GM15510 (cell line): Measurements from ENCODE around the gene ANKRD34A.

Experiments used
- POLR2A ChIP-seq: IDR thresholded peaks from 3 replicates; pipeline ENCODE4 v1.6.1; 2011; ENCODE audit warnings: borderline replicate concordance; ENCODE audit not compliant: insufficient read length; ENCODE audit errors: extremely low read depth

Gene ANKRD34A

DNA sequence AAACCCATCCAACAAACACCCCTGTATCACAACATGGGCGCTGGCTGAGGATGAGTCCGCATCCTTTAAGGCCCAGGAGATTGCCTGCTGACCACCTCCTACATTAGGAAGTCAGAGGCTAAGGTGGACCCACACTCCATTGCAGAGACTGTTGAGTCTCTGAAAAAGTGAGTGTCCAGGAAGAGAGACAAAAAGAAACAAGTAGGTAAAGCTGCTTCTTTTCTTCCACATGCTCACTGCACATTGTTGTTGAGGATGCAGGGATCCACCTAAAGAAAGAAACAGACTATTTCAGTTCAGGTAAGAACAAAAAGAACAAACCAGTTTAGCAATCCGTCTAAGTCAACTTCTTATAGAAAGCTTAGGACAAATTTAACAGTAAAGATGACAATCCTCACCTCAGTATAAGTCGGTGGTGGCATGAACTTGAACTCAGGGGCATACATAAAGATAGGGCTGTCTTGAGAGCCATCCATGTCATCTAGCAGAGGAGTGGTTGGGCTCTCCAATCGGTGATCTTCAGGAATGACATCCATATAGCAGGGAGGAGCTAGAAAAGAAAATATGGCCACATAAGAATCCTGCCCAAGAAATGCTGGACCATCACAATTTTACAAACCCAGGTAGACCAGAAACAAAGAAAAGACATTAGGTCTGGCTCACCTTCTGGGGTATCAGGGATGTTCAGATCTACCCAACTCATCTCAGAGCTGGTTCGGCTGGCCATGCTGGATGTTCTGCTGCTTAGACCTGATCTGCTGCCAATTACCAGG, 29.4 kb upstream of the ANKRD34A start:
- TF ChIP-seq POLR2A, result no peak

DNA sequence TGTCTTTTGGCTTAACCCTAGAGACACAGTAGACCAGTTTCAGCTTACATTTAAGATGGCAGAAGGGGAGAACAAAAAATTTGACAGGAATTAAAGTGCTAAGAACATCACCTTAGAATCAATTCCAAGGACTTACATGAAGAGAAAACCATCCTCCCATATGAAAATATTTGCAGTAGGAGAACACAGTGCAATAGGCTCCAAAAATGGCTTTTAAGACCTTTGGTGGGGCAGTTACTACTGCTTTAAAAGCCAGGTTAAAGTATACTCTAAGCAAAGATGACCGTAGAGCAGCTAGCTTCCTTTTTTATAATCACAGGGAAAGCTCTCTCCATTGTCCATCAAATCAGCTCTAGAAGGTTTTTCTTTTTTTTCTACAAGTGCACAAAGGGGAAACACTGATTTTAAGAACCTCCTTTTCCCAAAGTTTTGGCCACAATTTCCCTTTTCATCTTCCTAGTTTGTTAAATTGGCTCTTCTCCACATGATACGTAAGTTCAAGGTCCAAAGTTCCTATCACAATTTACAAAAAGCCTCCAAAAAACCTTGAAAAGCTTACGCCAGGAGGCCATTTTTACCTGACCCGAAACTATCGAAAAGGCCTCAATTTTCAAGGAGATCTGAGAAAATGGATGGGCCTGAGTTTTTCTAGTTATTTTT, 28.7 kb upstream of the ANKRD34A start:
- TF ChIP-seq POLR2A, result no peak

DNA sequence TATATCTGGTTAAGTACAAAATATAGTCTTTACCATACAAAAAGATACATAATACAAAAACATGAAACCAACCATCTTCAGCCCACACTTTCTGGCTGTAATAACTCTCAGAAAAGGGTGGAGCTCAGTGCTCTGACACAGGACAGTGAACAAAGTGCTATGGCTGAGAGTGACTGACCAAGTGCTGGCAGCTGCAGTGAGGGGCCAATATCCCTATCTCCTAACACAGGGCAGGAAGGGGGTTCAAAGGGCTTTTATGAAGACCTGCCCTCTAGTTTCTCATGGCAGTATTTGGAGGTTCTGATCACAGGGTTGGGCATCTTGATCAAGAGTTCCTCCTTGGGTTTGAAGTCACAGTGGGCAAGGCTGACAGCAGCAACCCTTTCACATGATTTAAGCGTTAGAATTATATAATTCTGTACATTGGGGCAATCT, 28.1 kb upstream of the ANKRD34A start:
- peak; percentile 7 for TF ChIP-seq POLR2A

DNA sequence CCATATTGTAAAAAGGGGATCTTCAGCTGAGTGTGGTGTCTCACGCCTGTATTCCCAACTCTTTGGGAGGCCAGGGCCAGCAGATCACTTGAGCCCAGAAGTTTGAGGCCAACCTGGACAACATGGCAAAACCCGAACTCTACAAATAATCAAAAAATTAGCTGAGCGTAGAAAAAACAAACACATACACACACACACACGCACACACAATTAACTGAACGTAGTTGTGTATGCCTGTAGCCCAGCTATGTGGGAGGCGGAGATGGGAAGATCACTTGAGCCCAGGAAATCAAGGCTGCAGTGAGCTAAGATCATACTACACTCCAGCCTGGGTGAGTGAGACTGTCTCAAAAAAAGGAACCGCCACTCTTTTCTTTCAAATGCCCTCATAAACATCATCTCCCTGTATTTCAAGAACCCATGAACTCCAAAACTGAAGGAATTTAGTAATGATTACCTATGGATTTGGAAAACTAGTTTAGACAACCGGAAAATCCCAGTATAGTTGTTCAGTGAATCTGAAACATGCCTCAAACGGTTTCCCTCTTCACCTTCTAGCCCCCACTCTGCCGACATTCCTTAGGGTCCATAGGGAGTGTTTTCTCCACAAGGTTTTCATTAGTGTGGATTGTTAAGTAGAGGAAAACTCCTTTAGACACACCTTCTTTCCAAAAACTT, 27.5 kb upstream of the ANKRD34A start:
- TF ChIP-seq POLR2A, result peak; percentile 43

DNA sequence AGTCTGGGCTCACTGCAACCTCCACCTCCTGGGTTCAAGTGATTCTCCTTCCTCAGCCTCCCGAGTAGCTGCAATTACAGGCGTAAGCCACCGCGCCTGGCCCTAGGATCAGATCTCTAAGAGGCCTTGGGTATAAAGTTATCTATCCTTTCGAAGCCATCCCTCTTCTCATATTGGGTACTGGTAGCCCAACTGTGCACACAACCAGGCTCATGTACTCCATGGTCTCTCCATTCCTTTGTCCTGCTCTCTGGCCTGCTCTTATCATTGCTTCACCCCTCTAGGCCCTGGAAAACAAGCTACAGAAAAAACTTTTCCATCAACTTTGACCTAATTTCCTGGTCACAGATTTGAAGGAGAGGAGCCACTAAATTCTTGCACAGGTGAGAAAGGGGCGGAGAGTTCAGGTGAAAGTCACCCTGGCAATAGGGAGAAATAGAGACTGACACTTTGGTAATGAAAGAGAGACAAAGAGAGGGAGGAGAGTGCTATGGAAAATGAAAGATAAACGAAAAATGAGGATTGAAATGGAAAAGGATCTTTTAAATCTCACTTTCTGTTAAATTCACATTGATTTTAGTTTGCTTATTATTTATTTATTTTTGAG, 26.0 kb upstream of the ANKRD34A start:
- TF ChIP-seq POLR2A, result no peak

DNA sequence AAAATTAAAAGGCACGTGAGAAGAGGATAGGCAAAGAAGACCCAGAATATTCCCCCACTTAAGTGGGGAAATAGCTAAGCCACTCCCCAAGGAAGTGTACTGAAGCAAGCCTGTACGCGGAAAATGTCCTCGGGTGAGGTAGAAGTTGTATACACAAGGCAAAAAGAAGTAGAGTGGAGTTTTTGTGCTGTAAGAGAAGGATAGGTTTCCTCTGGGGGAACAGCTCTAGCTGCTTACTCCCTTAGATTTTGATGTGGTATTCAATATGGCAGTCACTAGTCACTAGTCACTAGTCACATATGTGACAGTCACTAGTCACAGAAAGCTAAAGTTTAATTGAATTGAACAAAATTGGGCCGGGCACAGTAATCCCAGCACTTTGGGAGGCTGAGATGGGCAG, 24.4 kb upstream of the ANKRD34A start:
- TF ChIP-seq POLR2A, result no peak

DNA sequence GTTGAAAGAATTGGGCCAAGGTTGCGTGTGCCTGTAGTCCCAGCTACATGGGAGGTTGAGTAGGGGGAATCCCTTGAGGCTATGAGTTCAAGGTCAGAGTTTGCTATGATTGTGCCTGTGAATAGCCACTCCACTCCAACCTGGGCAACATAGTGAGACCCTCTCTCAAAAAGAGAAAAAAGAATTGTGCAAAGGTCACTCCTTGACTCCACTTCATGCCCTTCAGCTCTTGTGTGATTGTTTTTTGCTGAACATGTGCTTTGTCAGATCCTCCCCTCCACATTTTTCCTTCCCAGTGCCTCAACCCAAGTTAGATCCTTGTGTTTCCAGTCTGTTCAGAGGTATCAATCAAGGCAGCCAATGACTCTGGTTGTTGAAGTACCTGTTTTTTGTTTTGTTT, 23.6 kb upstream of the ANKRD34A start:
- TF ChIP-seq POLR2A, result no peak

DNA sequence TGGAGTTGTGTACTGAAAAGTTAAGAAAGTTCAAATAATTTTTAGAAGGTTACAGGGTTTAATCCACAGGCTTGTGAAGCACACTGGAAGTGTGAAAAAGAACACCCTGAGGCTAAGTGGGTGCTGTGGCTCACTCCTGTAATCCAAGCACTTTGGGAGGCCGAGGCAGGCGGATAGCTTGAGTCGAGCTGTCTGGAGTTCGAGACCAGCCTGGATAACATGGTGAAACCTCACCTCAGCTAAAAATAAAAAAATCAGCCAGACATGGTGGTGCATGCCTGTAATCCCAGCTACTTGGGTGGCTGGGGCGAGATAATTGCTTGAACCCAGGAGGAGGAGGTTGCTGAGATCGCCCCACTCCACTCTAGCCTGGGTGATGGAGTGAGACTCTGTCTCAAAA, 22.2 kb upstream of the ANKRD34A start:
- no peak for TF ChIP-seq POLR2A

DNA sequence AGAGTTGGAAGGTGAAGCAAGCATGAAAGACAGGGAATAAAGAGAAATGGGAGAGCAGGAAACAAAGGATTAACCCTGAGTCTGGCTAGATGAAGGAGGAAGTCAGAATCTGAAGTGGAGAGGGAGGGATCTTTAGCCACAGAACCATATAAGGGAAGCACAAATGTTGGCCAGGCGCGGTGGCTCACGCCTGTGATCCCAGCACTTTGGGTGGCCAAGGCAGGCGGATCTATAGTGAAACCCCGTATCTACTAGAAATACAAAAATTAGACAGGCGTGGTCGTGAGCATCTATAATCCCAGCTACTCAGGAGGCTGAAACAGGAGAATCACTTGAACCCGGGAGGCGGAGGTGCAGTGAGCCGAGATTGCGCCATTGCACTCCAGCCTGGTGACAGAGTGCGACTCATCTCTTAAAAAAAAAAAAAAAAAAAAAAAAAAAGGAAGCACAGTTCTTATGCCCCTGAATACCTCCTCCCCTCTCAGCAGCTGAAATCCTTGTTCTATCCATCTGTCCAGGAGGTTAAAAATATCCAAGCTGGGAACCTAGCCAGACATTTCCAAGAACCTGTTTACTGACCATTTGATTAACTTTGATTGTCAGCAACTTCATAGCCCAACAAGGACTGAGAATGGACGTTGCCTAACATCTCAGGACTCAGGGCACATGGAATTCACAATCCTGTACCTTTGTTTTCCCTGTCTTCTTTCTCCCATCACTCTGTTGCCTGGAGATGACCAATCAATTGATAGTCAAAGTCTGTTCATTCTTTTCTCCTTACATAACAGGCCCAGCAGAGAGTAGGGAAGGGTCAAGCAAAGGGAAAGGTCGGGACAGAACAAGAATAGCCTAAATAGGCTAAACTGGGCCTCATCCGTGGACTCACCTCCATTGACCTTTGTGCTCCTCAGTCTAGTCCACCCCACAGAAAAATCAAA, 21.4 kb upstream of the ANKRD34A start:
- TF ChIP-seq POLR2A, result no peak

DNA sequence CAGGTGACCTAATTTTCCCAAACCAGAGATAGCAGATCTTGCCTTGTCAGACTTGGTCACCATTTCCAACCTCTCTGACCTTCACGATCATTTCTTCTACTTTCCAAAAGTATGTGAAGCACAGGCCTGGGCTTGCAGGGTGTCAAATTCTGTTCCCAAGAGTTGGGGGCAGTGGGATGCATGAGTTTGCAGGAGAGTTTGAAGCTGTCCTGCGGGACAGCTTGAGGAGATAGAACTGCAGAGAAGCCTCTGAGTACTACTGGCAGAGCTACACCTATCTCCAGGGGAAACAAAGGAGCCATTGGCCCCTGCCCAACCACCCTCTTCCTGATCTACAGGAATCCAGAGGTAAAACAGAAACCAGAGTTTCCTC, 20.7 kb upstream of the ANKRD34A start:
- TF ChIP-seq POLR2A, result no peak

DNA sequence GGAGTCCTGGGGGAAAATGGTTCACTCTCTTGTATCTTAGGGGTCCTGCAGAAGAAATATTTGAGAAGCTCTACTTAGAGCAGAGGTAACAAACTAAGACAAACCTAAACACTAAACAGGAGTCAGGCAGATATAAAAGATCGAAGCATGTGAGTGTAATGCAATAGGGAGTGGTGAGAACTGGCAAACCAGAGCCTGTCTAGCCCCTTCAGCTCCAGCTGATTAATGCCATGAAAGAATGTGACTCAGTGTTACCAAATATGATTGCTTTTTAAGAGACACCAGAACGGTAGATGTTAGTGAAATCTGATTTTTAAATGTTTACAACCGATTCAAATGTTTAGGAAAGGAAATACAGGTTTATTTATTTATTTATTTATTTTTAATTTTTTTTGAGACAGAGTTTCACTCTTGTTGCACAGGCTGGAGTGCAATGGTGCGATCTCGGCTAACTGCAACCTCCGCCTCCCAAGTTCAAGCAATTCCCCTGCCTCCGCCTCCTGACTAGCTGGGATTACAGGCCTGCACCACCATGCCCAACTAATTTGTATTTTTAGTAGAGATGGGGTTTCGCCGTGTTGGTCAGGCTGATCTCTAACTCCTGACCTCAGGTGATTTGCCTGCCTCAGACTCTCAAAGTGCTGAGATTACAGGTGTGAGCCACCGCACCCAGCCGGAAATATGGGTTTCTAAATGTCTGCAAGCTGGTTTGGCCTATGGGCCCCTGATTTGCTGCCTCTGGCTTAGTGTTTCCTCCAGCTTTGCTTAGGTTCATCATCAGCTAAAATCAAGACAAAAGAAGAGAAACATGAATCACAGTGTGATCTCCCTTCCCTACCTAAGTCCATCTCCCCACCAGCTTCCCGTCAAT, 19.8 kb upstream of the ANKRD34A start:
- no peak for TF ChIP-seq POLR2A

DNA sequence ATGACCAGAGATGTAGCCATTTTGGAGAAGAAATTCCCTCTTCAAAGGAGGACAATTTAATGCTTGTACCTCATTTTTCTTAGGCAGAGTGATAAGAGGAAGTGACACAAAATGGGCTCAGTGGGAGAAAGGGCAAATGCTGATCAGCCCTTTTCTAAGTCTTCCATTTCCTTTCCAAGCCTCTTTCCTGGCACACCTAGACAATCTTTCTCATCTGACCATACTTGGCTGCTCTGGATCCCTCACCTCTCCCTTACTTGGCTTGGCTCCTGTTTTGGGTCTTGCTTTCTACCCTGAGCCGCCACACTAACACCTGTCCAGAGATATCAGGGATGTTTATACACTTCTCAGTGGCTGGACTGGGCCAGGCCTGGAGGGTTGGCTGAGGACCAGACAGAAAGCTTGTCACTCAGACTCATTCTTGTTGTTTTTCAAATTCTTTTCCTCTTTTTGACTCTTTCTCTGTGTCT, 18.9 kb upstream of the ANKRD34A start:
- no peak for TF ChIP-seq POLR2A
